ENCODE results near the gene TSPAN11.

TSPAN11 gene

GRCh38 chr12:30962047-30962446 lies 35.5 kb downstream of the TSPAN11 start:
- DNase-seq: no peak

- DNase-seq: no peak
Measured at GRCh38 chr12:30963709-30964564, 37.4 kb downstream of the TSPAN11 start.

GRCh38 chr12:30964896-30965612 lies 38.5 kb downstream of the TSPAN11 start:
- no peak for DNase-seq

GRCh38 chr12:30965613-30965985 lies 39.1 kb downstream of the TSPAN11 start:
- DNase-seq: no peak

GRCh38 chr12:30967026-30967425 lies 40.5 kb downstream of the TSPAN11 start:
- no peak for DNase-seq

GRCh38 chr12:30968211-30968610 lies 41.7 kb downstream of the TSPAN11 start:
- DNase-seq: no peak

- no peak for DNase-seq
Measured at GRCh38 chr12:30969006-30969405, 42.5 kb downstream of the TSPAN11 start.

GRCh38 chr12:30969606-30970395 lies 43.3 kb downstream of the TSPAN11 start:
- no peak for DNase-seq

- peak; percentile 30 for DNase-seq
Measured at GRCh38 chr12:30970559-30971197, 44.1 kb downstream of the TSPAN11 start.

- no peak for DNase-seq
Measured at GRCh38 chr12:30972035-30972434, 45.5 kb downstream of the TSPAN11 start.

- no peak for DNase-seq
Measured at GRCh38 chr12:30973175-30973574, 46.6 kb downstream of the TSPAN11 start.

- DNase-seq: no peak
Measured at GRCh38 chr12:30973830-30974229, 47.3 kb downstream of the TSPAN11 start.

GRCh38 chr12:30974746-30975500 lies 48.4 kb downstream of the TSPAN11 start:
- DNase-seq: no peak

- DNase-seq: no peak
Measured at GRCh38 chr12:30975581-30975980, 49.0 kb downstream of the TSPAN11 start.

GRCh38 chr12:30976206-30976605 lies 49.7 kb downstream of the TSPAN11 start:
- no peak for DNase-seq

GRCh38 chr12:30977124-30977523 lies 50.6 kb downstream of the TSPAN11 start:
- no peak for DNase-seq

GRCh38 chr12:30977537-30978349 lies 51.2 kb downstream of the TSPAN11 start:
- peak; percentile 8 for DNase-seq

GRCh38 chr12:30978639-30979038 lies 52.1 kb downstream of the TSPAN11 start:
- no peak for DNase-seq

GRCh38 chr12:30979371-30980259 lies 53.1 kb downstream of the TSPAN11 start:
- DNase-seq: no peak
